Suppressor macrophage treated with lipopolysaccharide for 1 hour (primary cell): ENCODE results near the gene HLX.

ENCODE experiments used
- DNase-seq, 3 donors: peaks; one replicate each; pipeline ENCODE4 v3.0.0-alpha.2; 2020 to 2022

Gene HLX

GRCh38 chr1:220879076-220879508 lies at the start of gene HLX:
Gene HLX, plus strand, starts transcription at chr1:220879443. Its CDS starts 415 bp downstream, at chr1:220879858.
- DNase-seq: peak; percentile 97 to 98 (median 97)

DNA sequence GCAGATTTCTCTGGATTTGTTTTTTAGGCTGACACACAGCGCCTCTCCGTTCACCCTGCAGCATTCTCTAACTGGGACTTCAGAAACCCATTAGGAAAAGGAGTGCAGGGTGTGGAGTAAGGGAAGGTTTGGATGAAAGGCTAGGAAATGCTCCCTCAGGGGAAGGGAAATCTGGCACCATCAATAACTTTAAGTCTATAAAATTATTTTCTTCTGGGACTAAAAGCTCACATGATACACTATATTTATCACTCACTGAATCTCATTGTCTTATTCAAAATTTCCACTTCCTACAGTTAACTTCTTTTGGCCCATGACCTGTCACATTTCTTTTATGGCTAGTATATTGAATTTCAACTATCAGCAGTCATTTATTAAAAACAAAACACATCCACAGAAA lies 45.8 kb upstream of the HLX start:
- no peak for DNase-seq

GRCh38 chr1:220834155-220834870 lies 44.9 kb upstream of the HLX start:
- DNase-seq: no peak

DNA sequence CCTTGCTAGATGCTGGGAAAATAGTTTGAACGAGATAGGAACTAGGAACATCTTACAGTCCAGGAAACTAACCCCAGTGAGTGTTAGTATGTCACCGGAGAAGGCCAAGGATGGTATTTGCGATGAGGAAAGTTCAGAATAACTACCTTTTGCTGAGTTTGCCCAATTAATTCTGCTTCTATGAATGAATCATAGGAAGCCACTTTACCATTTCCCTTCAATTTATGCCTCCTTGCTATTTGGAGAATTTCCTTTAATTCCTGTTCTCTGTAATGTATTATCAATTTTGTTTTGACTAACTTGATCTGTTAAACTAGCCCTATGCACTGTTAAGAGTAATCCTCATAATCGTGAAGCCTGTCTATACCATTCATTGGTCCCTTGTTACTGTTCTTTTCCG lies 40.7 kb upstream of the HLX start:
- no peak for DNase-seq

- no peak for DNase-seq
Observed at GRCh38 chr1:220839474-220839873, 39.8 kb upstream of the HLX start.

GRCh38 chr1:220841293-220841692 lies 38.0 kb upstream of the HLX start:
- no peak for DNase-seq

GRCh38 chr1:220843481-220844011 lies 35.7 kb upstream of the HLX start:
- DNase-seq: no peak

GRCh38 chr1:220852408-220852807 lies 26.8 kb upstream of the HLX start:
- no peak for DNase-seq

GRCh38 chr1:220872296-220872695 lies 6.9 kb upstream of the HLX start:
- no peak for DNase-seq

GRCh38 chr1:220873087-220873486 lies 6.2 kb upstream of the HLX start:
- DNase-seq: no peak

- DNase-seq: peak; percentile 63 to 69 (median 65)
Observed at GRCh38 chr1:220873868-220874655, 5.2 kb upstream of the HLX start.

- no peak for DNase-seq
Observed at GRCh38 chr1:220875260-220875659, 4.0 kb upstream of the HLX start.

- peak; percentile 77 to 90 (median 84) for DNase-seq
Observed at GRCh38 chr1:220876511-220877376, 2.5 kb upstream of the HLX start.

DNA sequence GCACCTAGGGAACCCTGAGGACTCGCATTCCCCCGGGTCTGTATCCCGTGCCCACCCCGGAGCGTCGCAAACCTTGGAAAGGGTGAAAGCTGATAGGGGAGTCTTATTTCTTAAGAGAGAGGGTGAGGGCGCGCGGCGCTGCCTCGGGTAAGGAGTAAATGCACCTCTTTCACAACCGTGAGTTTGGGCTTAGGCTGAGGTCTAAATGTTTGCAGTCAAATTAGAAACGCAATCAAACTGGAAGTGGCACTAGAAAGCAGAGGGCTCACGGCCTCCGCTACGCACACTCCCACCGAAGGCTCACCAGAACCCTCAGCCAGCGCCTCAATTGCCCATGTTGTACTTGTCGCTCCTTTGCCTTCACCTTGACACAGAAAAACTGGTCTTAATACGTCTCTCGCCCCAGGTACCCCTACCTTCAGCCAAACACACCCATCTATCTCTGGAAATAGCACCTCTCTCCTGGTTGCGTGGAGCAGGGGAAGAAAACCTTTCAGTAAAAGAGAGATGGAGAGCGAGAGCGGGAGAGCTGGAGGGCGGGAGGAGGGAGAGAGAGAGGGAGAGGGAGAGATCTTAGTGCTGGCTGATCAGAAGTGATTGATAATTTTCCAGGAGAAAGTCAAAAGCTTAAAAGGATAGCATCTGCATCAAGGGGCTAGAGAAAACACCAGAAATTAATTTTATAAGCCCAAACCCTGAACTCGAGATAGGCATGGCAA lies 1.7 kb upstream of the HLX start:
- peak in 1 of 3 donors; percentile 25 for DNase-seq

GRCh38 chr1:220878191-220879075 lies 810 bp upstream of the HLX start:
- peak; percentile 69 to 89 (median 79) for DNase-seq

DNA sequence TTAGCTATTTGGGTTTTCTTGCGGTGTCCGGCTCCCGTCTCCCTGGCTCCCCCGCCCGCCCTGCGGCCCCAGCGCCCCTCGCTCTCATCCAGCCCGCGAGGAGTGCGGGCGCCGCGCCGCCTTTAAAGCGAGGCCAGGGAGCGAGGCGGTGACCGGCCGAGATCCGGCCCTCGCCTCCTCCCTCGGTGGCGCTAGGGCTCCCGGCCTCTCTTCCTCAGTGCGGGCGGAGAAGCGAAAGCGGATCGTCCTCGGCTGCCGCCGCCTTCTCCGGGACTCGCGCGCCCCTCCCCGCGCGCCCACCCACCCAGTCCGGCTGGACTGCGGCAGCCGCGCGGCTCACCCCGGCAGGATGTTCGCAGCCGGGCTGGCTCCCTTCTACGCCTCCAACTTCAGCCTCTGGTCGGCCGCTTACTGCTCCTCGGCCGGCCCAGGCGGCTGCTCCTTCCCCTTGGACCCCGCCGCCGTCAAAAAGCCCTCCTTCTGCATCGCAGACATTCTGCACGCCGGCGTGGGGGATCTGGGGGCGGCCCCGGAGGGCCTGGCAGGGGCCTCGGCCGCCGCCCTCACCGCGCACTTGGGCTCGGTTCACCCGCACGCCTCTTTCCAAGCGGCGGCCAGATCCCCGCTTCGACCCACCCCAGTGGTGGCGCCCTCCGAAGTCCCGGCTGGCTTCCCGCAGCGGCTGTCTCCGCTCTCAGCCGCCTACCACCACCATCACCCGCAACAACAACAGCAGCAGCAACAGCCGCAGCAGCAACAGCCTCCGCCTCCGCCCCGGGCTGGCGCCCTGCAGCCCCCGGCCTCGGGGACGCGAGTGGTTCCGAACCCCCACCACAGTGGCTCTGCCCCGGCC lies 492 bp downstream of the HLX start:
- peak; percentile 75 to 88 (median 81) for DNase-seq

DNA sequence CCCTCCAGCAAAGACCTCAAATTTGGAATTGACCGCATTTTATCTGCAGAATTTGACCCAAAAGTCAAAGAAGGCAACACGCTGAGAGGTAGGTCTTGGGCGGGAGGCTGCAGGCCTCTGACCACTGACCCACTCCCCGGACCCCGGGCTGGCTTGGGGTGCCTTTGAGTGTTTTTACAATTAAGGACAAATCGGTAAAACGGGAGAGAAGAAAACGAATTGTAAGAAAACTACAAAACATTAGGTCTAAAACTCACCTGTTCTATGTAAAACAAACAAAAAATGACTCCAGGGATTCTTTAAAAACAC lies 1.1 kb downstream of the HLX start:
- DNase-seq: no peak

GRCh38 chr1:220880726-220881506 lies 1.7 kb downstream of the HLX start:
- DNase-seq: peak; percentile 96 to 99 (median 97)
